ENCODE results near the gene LRIT3.

The LRIT3 gene

DNA sequence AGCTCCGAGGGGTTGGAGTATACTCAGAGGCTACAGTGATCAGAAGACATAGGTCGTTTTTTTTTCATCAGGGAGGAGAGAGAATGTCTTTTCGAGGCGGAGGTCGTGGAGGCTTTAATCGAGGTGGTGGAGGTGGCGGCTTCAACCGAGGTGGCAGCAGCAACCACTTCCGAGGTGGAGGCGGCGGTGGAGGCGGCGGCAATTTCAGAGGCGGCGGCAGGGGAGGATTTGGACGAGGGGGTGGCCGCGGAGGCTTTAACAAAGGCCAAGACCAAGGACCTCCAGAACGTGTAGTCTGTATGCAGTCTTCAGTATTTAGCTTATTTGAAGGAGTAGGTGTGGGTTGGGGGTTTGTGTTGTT is 31.8 kb upstream of the LRIT3 start:
- H3K4me1 ChIP-seq (ENCODE audit: control insufficient read depth, insufficient read depth, low read length, unreplicated experiment): peaks cover 12% of the 10 kb centered on the region
- peaks cover 15% of the 10 kb centered on the region for H3K36me3 ChIP-seq (ENCODE audit: insufficient read depth, low read length)
- H3K79me2 ChIP-seq (ENCODE audit: control insufficient read depth, insufficient read depth, low read length, unreplicated experiment): peaks cover 40% of the 10 kb centered on the region
- peak overlapping the region; percentile 97 for H2AFZ ChIP-seq (ENCODE audit: low read length, unreplicated experiment)
- peak overlapping the region; percentile 97 for H3K4me3 ChIP-seq (ENCODE audit: low read depth, low read length)
- H3K27me3 ChIP-seq (ENCODE audit: insufficient read depth, low read length): no peaks in the 10 kb centered on the region
- H3K27ac ChIP-seq (ENCODE audit: low read depth, low read length): peak overlapping the region; percentile 81; the same call in 1 of the 2 replicates

DNA sequence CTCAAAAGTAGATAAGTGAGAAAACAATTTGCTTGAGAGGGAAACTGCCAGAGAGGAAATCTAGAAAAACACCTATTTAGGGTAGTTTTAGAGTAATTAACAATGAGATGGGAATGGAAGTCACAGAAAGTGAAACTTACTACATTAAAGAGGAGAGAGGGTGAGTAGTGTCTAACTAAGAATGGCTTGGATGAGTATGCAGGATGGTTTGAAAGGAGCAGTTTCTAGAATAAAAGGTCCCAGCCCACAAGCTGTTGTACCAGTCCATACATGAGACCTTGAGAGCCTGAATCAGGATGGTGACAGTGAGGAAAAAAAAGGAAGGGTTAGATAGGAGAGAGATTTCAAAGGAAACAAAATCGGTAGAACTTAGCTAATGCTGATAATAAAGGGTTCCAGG is 31.0 kb upstream of the LRIT3 start:
- peak overlapping the region; percentile 97 for H3K4me3 ChIP-seq (ENCODE audit: low read depth, low read length)
- H3K79me2 ChIP-seq (ENCODE audit: control insufficient read depth, insufficient read depth, low read length, unreplicated experiment): peaks cover 40% of the 10 kb centered on the region
- H3K36me3 ChIP-seq (ENCODE audit: insufficient read depth, low read length): peaks cover 15% of the 10 kb centered on the region
- no peak overlapping the region for H3K27ac ChIP-seq (ENCODE audit: low read depth, low read length)
- no peaks in the 10 kb centered on the region for H3K27me3 ChIP-seq (ENCODE audit: insufficient read depth, low read length)
- peak overlapping the region; percentile 97 for H2AFZ ChIP-seq (ENCODE audit: low read length, unreplicated experiment)
- peaks cover 12% of the 10 kb centered on the region for H3K4me1 ChIP-seq (ENCODE audit: control insufficient read depth, insufficient read depth, low read length, unreplicated experiment)

DNA sequence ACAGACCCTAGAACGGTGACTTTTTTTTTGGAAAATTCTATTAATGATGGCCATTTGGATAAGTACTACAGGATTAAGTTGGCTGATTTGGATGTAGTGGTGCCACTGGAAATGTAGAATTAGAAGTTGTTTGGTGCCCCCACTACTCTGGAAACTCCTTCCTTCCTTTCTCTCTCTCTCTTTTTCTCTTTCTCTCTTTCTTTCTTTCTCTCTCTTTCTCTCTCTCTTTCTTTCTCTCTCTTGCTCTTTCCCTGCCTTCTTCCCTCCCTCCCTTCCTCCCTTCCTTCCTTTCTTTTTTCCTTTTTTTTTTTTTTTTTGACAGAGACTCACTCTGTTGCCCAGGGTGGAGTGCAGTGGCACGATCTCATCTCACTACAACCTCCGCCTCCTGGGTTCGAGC is 29.6 kb upstream of the LRIT3 start:
- Histone ChIP-seq H3K27me3 (ENCODE audit: insufficient read depth, low read length) (no peaks in the 10 kb centered on the region), H3K36me3 (ENCODE audit: insufficient read depth, low read length) (peaks cover 25% of the 10 kb centered on the region), H2AFZ (ENCODE audit: low read length, unreplicated experiment) (no peak overlapping the region), H3K4me1 (ENCODE audit: control insufficient read depth, insufficient read depth, low read length, unreplicated experiment) (peaks cover 12% of the 10 kb centered on the region), H3K4me3 (ENCODE audit: low read depth, low read length) (no peak overlapping the region), H3K79me2 (ENCODE audit: control insufficient read depth, insufficient read depth, low read length, unreplicated experiment) (peaks cover 40% of the 10 kb centered on the region), H3K27ac (ENCODE audit: low read depth, low read length) (no peak overlapping the region)

DNA sequence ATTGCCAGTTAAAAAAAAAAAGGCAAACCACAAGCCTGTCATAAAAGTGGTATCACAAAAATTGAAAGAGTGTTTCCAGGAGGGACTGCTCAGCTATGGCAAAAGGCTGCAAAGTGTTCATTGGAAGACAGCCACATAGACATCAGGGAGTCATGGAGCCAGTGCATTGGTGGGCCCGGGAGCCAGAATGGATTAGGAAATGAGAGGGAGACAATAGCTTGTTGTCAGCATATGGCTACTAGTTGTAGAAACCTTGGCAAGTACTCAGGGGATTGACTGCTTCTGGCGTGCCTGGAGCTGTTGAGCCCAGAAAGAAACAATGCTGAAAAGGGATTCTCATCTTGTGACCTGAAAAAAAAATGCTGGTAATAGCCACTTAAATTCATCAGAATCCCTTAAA is 27.3 kb upstream of the LRIT3 start:
- H3K79me2 ChIP-seq (ENCODE audit: control insufficient read depth, insufficient read depth, low read length, unreplicated experiment): peaks cover 40% of the 10 kb centered on the region
- no peak overlapping the region for H3K4me3 ChIP-seq (ENCODE audit: low read depth, low read length)
- H2AFZ ChIP-seq (ENCODE audit: low read length, unreplicated experiment): no peak overlapping the region

DNA sequence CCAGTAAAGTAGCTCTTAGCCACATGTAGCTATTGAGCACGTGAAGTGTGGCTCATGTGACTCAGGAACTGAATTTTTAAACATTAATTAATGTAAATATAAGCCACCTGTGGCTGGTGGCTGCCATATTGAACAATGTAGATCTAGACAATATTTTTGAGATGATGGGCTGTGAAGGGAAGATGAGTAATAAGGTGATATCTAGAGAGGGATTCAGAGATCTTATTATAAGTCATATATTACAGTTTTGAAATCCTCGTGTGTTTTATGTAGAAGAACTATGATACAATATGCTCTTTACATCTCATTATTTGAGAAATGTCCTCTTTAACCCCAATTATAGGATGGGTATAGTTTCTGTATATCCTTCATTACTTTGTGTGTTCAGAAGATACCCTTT is 26.7 kb upstream of the LRIT3 start:
- Histone ChIP-seq H3K36me3 (ENCODE audit: insufficient read depth, low read length) (peaks cover 40% of the 10 kb centered on the region), H3K27ac (ENCODE audit: low read depth, low read length) (no peak overlapping the region), H3K4me1 (ENCODE audit: control insufficient read depth, insufficient read depth, low read length, unreplicated experiment) (peaks cover 12% of the 10 kb centered on the region), H3K4me3 (ENCODE audit: low read depth, low read length) (no peak overlapping the region), H3K79me2 (ENCODE audit: control insufficient read depth, insufficient read depth, low read length, unreplicated experiment) (peaks cover 34% of the 10 kb centered on the region), H3K27me3 (ENCODE audit: insufficient read depth, low read length) (no peaks in the 10 kb centered on the region), H2AFZ (ENCODE audit: low read length, unreplicated experiment) (no peak overlapping the region)

More for the DNA sequence above, 27.3 kb upstream of the LRIT3 start:
- Histone ChIP-seq H3K36me3 (ENCODE audit: insufficient read depth, low read length) (peaks cover 40% of the 10 kb centered on the region), H3K4me1 (ENCODE audit: control insufficient read depth, insufficient read depth, low read length, unreplicated experiment) (peaks cover 12% of the 10 kb centered on the region), H3K27me3 (ENCODE audit: insufficient read depth, low read length) (no peaks in the 10 kb centered on the region), H3K27ac (ENCODE audit: low read depth, low read length) (no peak overlapping the region)

DNA sequence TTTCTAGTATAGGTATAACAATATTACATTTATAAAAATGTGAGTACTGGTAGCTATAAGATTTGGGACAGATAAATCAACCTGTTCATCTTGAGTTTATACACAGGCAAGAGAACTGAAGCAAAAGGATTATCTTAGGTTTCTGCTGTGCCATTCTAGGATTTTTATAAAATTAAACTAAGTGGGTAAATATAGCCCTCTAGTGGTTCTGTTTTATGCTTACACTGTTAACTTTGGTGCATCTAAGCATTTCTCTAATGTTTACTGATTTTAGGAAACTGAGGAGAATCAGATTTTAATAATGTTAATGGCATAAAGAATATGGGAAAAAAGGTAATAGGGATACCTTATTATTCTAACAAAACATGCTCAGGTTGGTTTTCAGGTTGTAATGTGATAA is 21.2 kb upstream of the LRIT3 start:
- H2AFZ ChIP-seq (ENCODE audit: low read length, unreplicated experiment): no peak overlapping the region
- H3K4me1 ChIP-seq (ENCODE audit: control insufficient read depth, insufficient read depth, low read length, unreplicated experiment): no peaks in the 10 kb centered on the region
- peaks cover 25% of the 10 kb centered on the region for H3K36me3 ChIP-seq (ENCODE audit: insufficient read depth, low read length)
- no peak overlapping the region for H3K4me3 ChIP-seq (ENCODE audit: low read depth, low read length)
- no peaks in the 10 kb centered on the region for H3K27me3 ChIP-seq (ENCODE audit: insufficient read depth, low read length)
- no peaks in the 10 kb centered on the region for H3K79me2 ChIP-seq (ENCODE audit: control insufficient read depth, insufficient read depth, low read length, unreplicated experiment)
- H3K27ac ChIP-seq (ENCODE audit: low read depth, low read length): no peak overlapping the region

DNA sequence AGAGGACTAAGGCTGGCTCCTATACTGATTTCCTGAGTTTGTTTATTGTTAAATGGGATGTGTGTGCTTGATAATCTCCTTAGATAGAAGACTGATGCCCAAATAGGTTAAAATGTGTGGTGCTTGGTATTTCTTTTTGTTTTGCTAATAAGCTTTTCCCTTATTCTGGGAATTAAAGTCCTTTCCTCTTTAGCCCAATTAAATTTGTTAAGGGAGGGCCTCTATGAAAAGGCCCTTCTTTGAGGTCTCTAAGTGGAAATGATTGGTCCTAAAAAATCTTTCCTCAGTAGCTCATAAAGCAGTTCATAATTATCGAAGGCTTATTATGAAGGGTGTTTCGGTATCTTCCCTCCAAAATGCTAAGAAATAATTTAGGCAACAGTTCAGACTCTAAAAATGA is 20.2 kb upstream of the LRIT3 start, which contains the start of gene RRH:
Gene RRH (plus strand): TSS at position 301 of the 400 bp plus-strand sequence. CDS start 56 bp downstream, at position 357.
- Histone ChIP-seq H3K27me3 (ENCODE audit: insufficient read depth, low read length) (no peaks in the 10 kb centered on the region), H3K36me3 (ENCODE audit: insufficient read depth, low read length) (peaks cover 19% of the 10 kb centered on the region), H3K4me3 (ENCODE audit: low read depth, low read length) (no peak within 1 kb of the TSS), H3K79me2 (ENCODE audit: control insufficient read depth, insufficient read depth, low read length, unreplicated experiment) (no peaks in the 10 kb centered on the region), H3K4me1 (ENCODE audit: control insufficient read depth, insufficient read depth, low read length, unreplicated experiment) (no peaks in the 10 kb centered on the region), H2AFZ (ENCODE audit: low read length, unreplicated experiment) (no peak within 1 kb of the TSS), H3K27ac (ENCODE audit: low read depth, low read length) (no peak within 1 kb of the TSS)

DNA sequence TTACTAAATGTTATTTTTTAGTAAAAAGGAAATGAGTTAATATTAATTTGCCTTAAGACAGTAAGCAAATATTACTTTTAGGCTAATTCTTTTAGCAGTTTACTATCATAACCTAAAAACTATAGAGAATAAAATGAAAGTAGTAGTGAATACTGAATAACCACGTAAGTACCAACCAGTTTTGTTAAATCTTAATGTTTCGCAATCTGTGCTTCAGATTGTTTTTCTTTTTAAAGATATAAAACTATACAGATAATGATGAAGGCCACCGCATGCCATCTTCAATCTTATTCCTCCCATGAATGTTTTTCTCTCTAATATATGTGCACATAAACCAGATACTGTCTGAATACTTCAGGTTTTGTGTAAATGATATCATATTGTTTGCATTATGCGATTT is 14.2 kb upstream of the LRIT3 start:
- no peaks in the 10 kb centered on the region for H3K27me3 ChIP-seq (ENCODE audit: insufficient read depth, low read length)
- no peak overlapping the region for H2AFZ ChIP-seq (ENCODE audit: low read length, unreplicated experiment)
- H3K27ac ChIP-seq (ENCODE audit: low read depth, low read length): no peak overlapping the region
- peak overlapping the region; percentile 31 for H3K4me3 ChIP-seq (ENCODE audit: low read depth, low read length)
- H3K4me1 ChIP-seq (ENCODE audit: control insufficient read depth, insufficient read depth, low read length, unreplicated experiment): no peaks in the 10 kb centered on the region
- H3K79me2 ChIP-seq (ENCODE audit: control insufficient read depth, insufficient read depth, low read length, unreplicated experiment): no peaks in the 10 kb centered on the region
- no peaks in the 10 kb centered on the region for H3K36me3 ChIP-seq (ENCODE audit: insufficient read depth, low read length)

DNA sequence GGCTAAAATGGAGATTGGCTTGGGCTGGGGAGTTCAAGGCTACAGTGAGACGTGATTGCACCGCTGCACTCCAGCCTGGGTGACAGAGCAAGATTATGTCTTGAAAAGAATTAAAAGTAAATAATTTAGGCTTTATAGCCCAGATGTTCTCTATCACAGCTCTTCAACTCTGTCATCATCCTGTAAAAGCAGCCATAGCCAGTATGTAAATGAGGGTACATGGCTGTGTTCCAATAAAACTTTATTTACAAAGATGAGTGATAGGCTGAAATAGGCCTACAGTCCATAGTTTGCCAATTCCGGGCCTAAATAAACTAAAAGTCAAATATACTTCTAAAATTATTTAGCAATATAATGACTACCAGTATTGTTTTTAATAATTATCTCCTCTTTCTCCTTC is 10.9 kb upstream of the LRIT3 start:
- H3K79me2 ChIP-seq (ENCODE audit: control insufficient read depth, insufficient read depth, low read length, unreplicated experiment): no peaks in the 10 kb centered on the region
- no peaks in the 10 kb centered on the region for H3K4me1 ChIP-seq (ENCODE audit: control insufficient read depth, insufficient read depth, low read length, unreplicated experiment)
- no peak overlapping the region for H2AFZ ChIP-seq (ENCODE audit: low read length, unreplicated experiment)
- H3K36me3 ChIP-seq (ENCODE audit: insufficient read depth, low read length): no peaks in the 10 kb centered on the region
- H3K4me3 ChIP-seq (ENCODE audit: low read depth, low read length): no peak overlapping the region
- H3K27me3 ChIP-seq (ENCODE audit: insufficient read depth, low read length): no peaks in the 10 kb centered on the region
- no peak overlapping the region for H3K27ac ChIP-seq (ENCODE audit: low read depth, low read length)

DNA sequence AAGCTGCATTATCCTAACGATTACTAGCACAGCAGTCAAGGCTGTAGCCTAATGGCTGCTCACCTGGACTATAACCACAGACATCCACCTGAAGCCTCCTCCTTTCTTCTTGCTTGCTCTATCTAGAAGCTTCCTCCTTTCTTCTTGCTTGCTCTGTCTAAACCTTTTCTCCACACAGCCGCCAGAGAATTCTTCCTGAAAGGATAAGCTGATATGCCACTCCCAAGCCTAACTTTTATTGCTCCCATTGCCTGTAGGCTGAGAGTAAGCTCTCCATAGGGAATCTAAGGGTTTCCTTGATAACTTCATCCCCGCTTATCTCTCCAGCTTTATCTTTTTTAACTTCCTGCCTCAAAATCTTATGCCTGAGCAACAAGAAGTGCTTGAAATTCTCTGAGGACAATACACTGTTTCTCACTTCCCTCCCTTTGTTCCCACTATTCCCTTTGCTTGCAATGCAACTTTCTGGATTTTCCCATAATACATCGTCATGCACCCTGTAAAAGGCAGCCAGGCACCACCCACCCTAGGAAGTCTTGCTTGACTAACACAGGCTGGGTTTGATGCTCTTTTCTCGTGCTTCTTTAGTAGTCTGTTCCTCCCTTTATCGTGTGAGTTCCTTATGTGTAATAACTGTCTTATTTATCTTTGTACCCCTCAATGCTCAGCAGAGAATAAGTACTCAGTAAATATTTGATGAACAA is 1.4 kb upstream of the LRIT3 start:
- Histone ChIP-seq H3K4me3 (ENCODE audit: low read depth, low read length) (no peak overlapping the region), H3K4me1 (ENCODE audit: control insufficient read depth, insufficient read depth, low read length, unreplicated experiment) (no peaks in the 10 kb centered on the region), H3K36me3 (ENCODE audit: insufficient read depth, low read length) (no peaks in the 10 kb centered on the region), H3K27ac (ENCODE audit: low read depth, low read length) (no peak overlapping the region), H3K27me3 (ENCODE audit: insufficient read depth, low read length) (peaks cover 6% of the 10 kb centered on the region; the same call in 1 of the 2 replicates), H3K79me2 (ENCODE audit: control insufficient read depth, insufficient read depth, low read length, unreplicated experiment) (no peaks in the 10 kb centered on the region), H2AFZ (ENCODE audit: low read length, unreplicated experiment) (no peak overlapping the region)

DNA sequence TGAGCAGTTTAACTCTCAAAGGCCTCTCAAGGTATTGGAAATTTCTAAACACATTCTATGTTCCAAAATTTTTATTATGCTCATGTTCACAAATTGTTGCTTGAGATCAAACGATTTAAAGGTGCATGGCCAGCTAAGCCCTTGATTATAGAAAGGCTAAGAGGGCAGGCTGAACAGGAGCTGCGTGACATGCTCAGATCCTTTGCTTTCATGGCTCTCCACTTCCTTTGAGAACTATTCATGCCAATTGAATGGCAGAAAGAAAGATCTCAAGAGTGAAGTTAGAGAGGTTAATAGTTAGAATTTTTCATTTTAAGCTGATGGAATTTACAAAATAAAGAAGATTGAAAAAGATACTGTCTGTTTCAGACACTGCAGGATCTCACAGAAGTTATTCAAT is 594 bp downstream of the LRIT3 start:
- no peak overlapping the region for H3K27ac ChIP-seq (ENCODE audit: low read depth, low read length)
- H3K27me3 ChIP-seq (ENCODE audit: insufficient read depth, low read length): peaks cover 6% of the 10 kb centered on the region; the same call in 1 of the 2 replicates
- H3K36me3 ChIP-seq (ENCODE audit: insufficient read depth, low read length): no peaks in the 10 kb centered on the region
- no peaks in the 10 kb centered on the region for H3K4me1 ChIP-seq (ENCODE audit: control insufficient read depth, insufficient read depth, low read length, unreplicated experiment)
- H2AFZ ChIP-seq (ENCODE audit: low read length, unreplicated experiment): no peak overlapping the region
- no peaks in the 10 kb centered on the region for H3K79me2 ChIP-seq (ENCODE audit: control insufficient read depth, insufficient read depth, low read length, unreplicated experiment)
- H3K4me3 ChIP-seq (ENCODE audit: low read depth, low read length): no peak overlapping the region
